Endodermal cell (in vitro differentiated cells): ENCODE results near the gene LYST. TPM values are rescaled to one million over a fixed set of nuclear protein-coding genes. Genes with fewer than 3 reads are reported as not detected.

Experiments used
- DNase-seq: peaks from one replicate; pipeline ENCODE4 v3.0.0-alpha.2; 2017
- H3K27ac ChIP-seq: 2 replicates; pipeline ENCODE4 v1.5.1; 2013; ENCODE audit warnings: mild to moderate bottlenecking, low read depth, low read length, moderate library complexity
- H3K27me3 ChIP-seq: 2 replicates; pipeline ENCODE4 v1.6.1; 2013; ENCODE audit warnings: mild to moderate bottlenecking, low read length, moderate library complexity; ENCODE audit not compliant: insufficient read depth, control insufficient read depth, poor library complexity, severe bottlenecking
- H3K36me3 ChIP-seq: 2 replicates; pipeline ENCODE4 v1.7.0; 2013; ENCODE audit warnings: mild to moderate bottlenecking, low read length, moderate library complexity; ENCODE audit not compliant: control insufficient read depth, insufficient read depth
- H3K4me1 ChIP-seq: one replicate; pipeline ENCODE4 v1.7.0; 2013; ENCODE audit warnings: low read length; ENCODE audit not compliant: control insufficient read depth, insufficient read depth
- H3K4me3 ChIP-seq: 2 replicates; pipeline ENCODE4 v1.5.1; 2013; ENCODE audit warnings: mild to moderate bottlenecking, low read length, moderate library complexity
- H3K9ac ChIP-seq: 2 replicates; pipeline ENCODE4 v1.6.1; 2013; ENCODE audit warnings: mild to moderate bottlenecking, low read length, moderate library complexity; ENCODE audit not compliant: poor library complexity, severe bottlenecking; ENCODE audit errors: extremely low read depth
- H3K9me3 ChIP-seq: 2 replicates; pipeline ENCODE4 v1.6.1; 2013; ENCODE audit warnings: mild to moderate bottlenecking, low read length, moderate library complexity; ENCODE audit not compliant: control insufficient read depth
- H3K27ac Mint-ChIP-seq: 2 replicates; pipeline ENCODE4 v1.8.0; 2020; ENCODE audit warnings: mixed read lengths
- H3K27me3 Mint-ChIP-seq: 2 replicates; pipeline ENCODE4 v1.8.0; 2021; ENCODE audit warnings: mild to moderate bottlenecking, mixed read lengths; ENCODE audit not compliant: insufficient read depth
- H3K36me3 Mint-ChIP-seq: 2 replicates; pipeline ENCODE4 v1.8.0; 2020; ENCODE audit warnings: low read depth, mixed read lengths
- H3K4me1 Mint-ChIP-seq: 2 replicates; pipeline ENCODE4 v1.8.0; 2020; ENCODE audit warnings: mixed read lengths
- H3K4me3 Mint-ChIP-seq: 2 replicates; pipeline ENCODE4 v1.8.0; 2020; ENCODE audit warnings: mild to moderate bottlenecking, moderate library complexity, mixed read lengths
- H3K9me3 Mint-ChIP-seq: 2 replicates; pipeline ENCODE4 v1.8.0; 2020; ENCODE audit warnings: mild to moderate bottlenecking, mixed read lengths
- CTCF ChIP-seq: fragments of 200-600 bp; sonication (generic); conservative IDR thresholded peaks from 2 replicates; pipeline ENCODE4 v1.5.0; 2021; ENCODE audit warnings: antibody characterized with exemption, mild to moderate bottlenecking
- WGBS, 2 experiments: methylation state at CpG; one replicate each; pipeline versions ENCODE4 v1.1.5 to v1.1.7; 2013; ENCODE audit warnings: missing lambda C conversion rate in 2 of 2, mixed read lengths in 1 of 2; ENCODE audit not compliant: insufficient coverage in 1 of 2, insufficient read length in 1 of 2; 5-methylcytosine and 5-hydroxymethylcytosine counted together
- total RNA-seq, 2 donors: library from RNA; stranded (reverse); fragmentation: NEBNext Ultra II Directional in 1 of 2; extraction: Animal tissue kit (Norgen Biotek cat#: 25700) in 1 of 2; gene quantifications; 2 replicates in 1 of 2; 3 replicates in 1 of 2; pipeline ENCODE4 v1.2.1, GENCODE V29; 2021

LYST gene
- total RNA-seq, 2 donors from 2014 or later = 2.5 to 6.8 TPM

GRCh38 chr1:235675152-235675890 is 191.4 kb downstream of the LYST start:
- Histone ChIP-seq H3K9ac (no peak overlapping the region), H3K36me3 (no peaks in the 10 kb centered on the region), H3K4me1 (no peaks in the 10 kb centered on the region), H3K4me3 (peak overlapping the region; percentile 16), H3K27me3 (no peaks in the 10 kb centered on the region), H3K9me3 (peaks cover 58% of the 10 kb centered on the region), H3K27ac (no peak overlapping the region)
- no peak overlapping the region for H3K27ac Mint-ChIP-seq
- no peak for TF ChIP-seq CTCF
- H3K36me3 Mint-ChIP-seq = peaks cover 9% of the 10 kb centered on the region
- H3K4me1 Mint-ChIP-seq = peaks cover 6% of the 10 kb centered on the region
- DNase-seq = no peak
- WGBS, 2 experiments = 95 to 97% methylated on average over 8 to 9 of the region's 10 CpGs
- H3K4me3 Mint-ChIP-seq = no peak overlapping the region
- no peaks in the 10 kb centered on the region for H3K27me3 Mint-ChIP-seq
- peaks cover 24% of the 10 kb centered on the region for H3K9me3 Mint-ChIP-seq

- peak; percentile 77 for DNase-seq
- no peak for TF ChIP-seq CTCF
- no peak overlapping the region for H3K4me3 Mint-ChIP-seq
Observed at GRCh38 chr1:235673981-235674380, 192.7 kb downstream of the LYST start.

DNA sequence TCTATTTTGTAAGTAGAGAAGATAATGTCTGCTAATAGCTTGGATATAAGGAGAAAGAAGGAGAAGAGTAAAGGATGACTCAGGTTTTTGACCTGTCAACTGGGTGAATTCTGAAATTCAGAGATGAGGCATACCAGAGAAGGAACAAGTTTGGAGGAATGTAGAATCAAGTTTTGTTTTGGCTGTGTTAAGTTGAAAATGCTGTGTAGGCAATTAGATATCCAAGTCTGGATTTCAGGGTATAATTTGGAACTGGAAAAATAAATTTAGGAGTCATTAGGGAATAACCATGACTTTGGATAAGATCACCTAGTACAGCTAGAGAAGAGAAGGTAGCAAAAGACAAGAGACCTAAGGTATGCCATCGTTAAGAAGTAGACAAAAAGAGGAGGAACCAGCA is 194.7 kb downstream of the LYST start:
- Histone ChIP-seq H3K4me1 (no peaks in the 10 kb centered on the region), H3K9ac (no peak overlapping the region), H3K4me3 (no peak overlapping the region), H3K27ac (no peak overlapping the region), H3K9me3 (peaks cover 79% of the 10 kb centered on the region), H3K27me3 (no peaks in the 10 kb centered on the region), H3K36me3 (no peaks in the 10 kb centered on the region)
- DNase-seq = no peak
- Mint-ChIP-seq H3K4me3 (no peak overlapping the region), H3K9me3 (peaks cover 44% of the 10 kb centered on the region), H3K27me3 (no peaks in the 10 kb centered on the region), H3K4me1 (peaks cover 4% of the 10 kb centered on the region), H3K27ac (no peak overlapping the region), H3K36me3 (peaks cover 20% of the 10 kb centered on the region)
- no peak for TF ChIP-seq CTCF
- WGBS, 2 experiments = 87 to 95% methylated on average over 1 of the region's 1 CpG

More at GRCh38 chr1:235673981-235674380, 192.7 kb downstream of the LYST start:
- Mint-ChIP-seq H3K27ac (no peak overlapping the region), H3K9me3 (peaks cover 36% of the 10 kb centered on the region), H3K27me3 (no peaks in the 10 kb centered on the region), H3K4me1 (peaks cover 4% of the 10 kb centered on the region), H3K36me3 (peaks cover 20% of the 10 kb centered on the region)
- no peaks in the 10 kb centered on the region for H3K4me1 ChIP-seq
- no peak overlapping the region for H3K27ac ChIP-seq
- H3K4me3 ChIP-seq = no peak overlapping the region
- no peaks in the 10 kb centered on the region for H3K27me3 ChIP-seq
- no peaks in the 10 kb centered on the region for H3K36me3 ChIP-seq
- WGBS, 2 experiments = 74 to 88% methylated on average over 3 to 7 of the region's 7 CpGs
- no peak overlapping the region for H3K9ac ChIP-seq
- H3K9me3 ChIP-seq = peaks cover 72% of the 10 kb centered on the region
